ENCODE results near the gene MAPK4.

DNA sequence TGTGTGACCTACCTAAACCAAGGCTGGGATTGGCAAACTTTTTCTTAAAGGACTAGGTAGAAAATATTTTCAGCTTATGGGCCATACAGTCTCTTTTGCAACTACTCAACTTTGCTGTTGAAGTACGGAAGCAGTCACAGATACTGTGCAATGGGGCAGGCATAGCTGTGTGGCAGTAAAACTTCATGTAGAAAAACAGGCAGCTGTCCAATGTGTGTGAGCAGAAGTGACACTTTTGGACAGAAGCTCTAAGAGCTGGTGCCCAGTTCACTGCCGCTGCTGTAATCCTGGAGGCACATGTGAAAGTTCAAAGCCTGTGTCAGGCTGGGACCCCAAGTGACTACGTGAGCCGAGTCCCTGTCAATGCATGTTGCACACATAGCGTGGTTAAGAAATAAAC is 46.7 kb downstream of the MAPK4 start:
- TF ChIP-seq, protein P1, sequence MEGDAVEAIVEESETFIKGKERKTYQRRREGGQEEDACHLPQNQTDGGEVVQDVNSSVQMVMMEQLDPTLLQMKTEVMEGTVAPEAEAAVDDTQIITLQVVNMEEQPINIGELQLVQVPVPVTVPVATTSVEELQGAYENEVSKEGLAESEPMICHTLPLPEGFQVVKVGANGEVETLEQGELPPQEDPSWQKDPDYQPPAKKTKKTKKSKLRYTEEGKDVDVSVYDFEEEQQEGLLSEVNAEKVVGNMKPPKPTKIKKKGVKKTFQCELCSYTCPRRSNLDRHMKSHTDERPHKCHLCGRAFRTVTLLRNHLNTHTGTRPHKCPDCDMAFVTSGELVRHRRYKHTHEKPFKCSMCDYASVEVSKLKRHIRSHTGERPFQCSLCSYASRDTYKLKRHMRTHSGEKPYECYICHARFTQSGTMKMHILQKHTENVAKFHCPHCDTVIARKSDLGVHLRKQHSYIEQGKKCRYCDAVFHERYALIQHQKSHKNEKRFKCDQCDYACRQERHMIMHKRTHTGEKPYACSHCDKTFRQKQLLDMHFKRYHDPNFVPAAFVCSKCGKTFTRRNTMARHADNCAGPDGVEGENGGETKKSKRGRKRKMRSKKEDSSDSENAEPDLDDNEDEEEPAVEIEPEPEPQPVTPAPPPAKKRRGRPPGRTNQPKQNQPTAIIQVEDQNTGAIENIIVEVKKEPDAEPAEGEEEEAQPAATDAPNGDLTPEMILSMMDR (IDR thresholded peaks at IDR 0.05; ENCODE audit: borderline replicate concordance, extremely low read depth, low read length, poor library complexity, severe bottlenecking), result no peak
- TF ChIP-seq EZH2 (IDR thresholded peaks at IDR 0.05; ENCODE audit: borderline replicate concordance, low read depth, low read length, severe bottlenecking), result no peak

Data from DND-41 (cell line).